Right atrium auricular region (tissue), 2 donors: Measurements from ENCODE around the gene KIAA0825. TPM values are rescaled to one million over a fixed set of nuclear protein-coding genes. Genes with fewer than 3 reads are reported as not detected.

ENCODE experiments used
- DNase-seq: peaks from one replicate; pipeline ENCODE4 v3.0.0-alpha.2; 2019; ENCODE audit warnings: low spot score
- H3K27ac ChIP-seq, 2 donors: fragments of 200-600 bp; sonication (generic); 1 replicate in 1 of 2; 2 replicates in 1 of 2; pipeline ENCODE4 v1.5.1; 2016 to 2019
- H3K27me3 ChIP-seq, 2 donors: fragments of 200-600 bp; sonication (generic); one replicate each; pipeline versions ENCODE4 v1.5.1 to v1.6.0; 2017 to 2019
- H3K36me3 ChIP-seq: fragments of 200-600 bp; sonication (generic); one replicate; pipeline ENCODE4 v1.5.1; 2016
- H3K4me1 ChIP-seq, 2 donors: fragments of 200-600 bp; sonication (generic); one replicate each; pipeline versions ENCODE4 v1.5.1 to v1.6.0; 2017 to 2019
- H3K4me3 ChIP-seq, 2 donors: fragments of 200-600 bp; sonication (generic); 1 replicate in 1 of 2; 2 replicates in 1 of 2; pipeline ENCODE4 v1.5.1; 2017 to 2019; ENCODE audit warnings: mild to moderate bottlenecking in 1 of 2, moderate library complexity in 1 of 2
- H3K9me3 ChIP-seq, 2 donors: fragments of 200-600 bp; sonication (generic); one replicate each; pipeline ENCODE4 v1.5.1; 2019
- CTCF ChIP-seq, 2 donors: fragments of 200-600 bp; sonication (generic); IDR thresholded peaks; one replicate each; pipeline ENCODE4 v1.5.1; 2019; ENCODE audit warnings: antibody characterized with exemption in 2 of 2
- total RNA-seq, 2 donors: library from RNA; depleted of rRNA; stranded (reverse); fragments of >200 nt; gene quantifications; one replicate each; pipeline ENCODE4 v1.1.0, GENCODE V29; 2016

Gene KIAA0825
- total RNA-seq, 2 donors from 2014 or later = 2.4 to 4.3 TPM

GRCh38 chr5:94209272-94209671 lies 409.1 kb downstream of the KIAA0825 start:
- no peak for TF ChIP-seq CTCF (IDR thresholded peaks at IDR 0.05)
- Histone ChIP-seq H3K36me3 (no peaks in the 10 kb centered on the region), H3K4me1 (no peaks in the 10 kb centered on the region), H3K27me3 (no peaks in the 10 kb centered on the region), H3K4me3 (no peak overlapping the region), H3K9me3 (no peaks in the 10 kb centered on the region), H3K27ac (no peak overlapping the region)
- DNase-seq = no peak

- no peak for DNase-seq
- Histone ChIP-seq H3K4me1 (no peaks in the 10 kb centered on the region), H3K27ac (no peak overlapping the region), H3K4me3 (no peak overlapping the region), H3K36me3 (no peaks in the 10 kb centered on the region), H3K27me3 (no peaks in the 10 kb centered on the region), H3K9me3 (no peaks in the 10 kb centered on the region)
- no peak for TF ChIP-seq CTCF (IDR thresholded peaks at IDR 0.05)
Observed at GRCh38 chr5:94199566-94199965, 418.8 kb downstream of the KIAA0825 start.

- no peak for TF ChIP-seq CTCF (IDR thresholded peaks at IDR 0.05)
- no peaks in the 10 kb centered on the region for H3K36me3 ChIP-seq
- no peaks in the 10 kb centered on the region for H3K27me3 ChIP-seq
- no peak overlapping the region for H3K27ac ChIP-seq
- no peaks in the 10 kb centered on the region for H3K4me1 ChIP-seq
- H3K9me3 ChIP-seq = no peaks in the 10 kb centered on the region
- H3K4me3 ChIP-seq = no peak overlapping the region
- DNase-seq = no peak
Observed at GRCh38 chr5:94197970-94198369, 420.4 kb downstream of the KIAA0825 start.

- Histone ChIP-seq H3K4me3 (no peak overlapping the region), H3K27ac (no peak overlapping the region), H3K4me1 (no peaks in the 10 kb centered on the region), H3K27me3 (no peaks in the 10 kb centered on the region), H3K36me3 (no peaks in the 10 kb centered on the region), H3K9me3 (no peaks in the 10 kb centered on the region)
- no peak for DNase-seq
- TF ChIP-seq CTCF (IDR thresholded peaks at IDR 0.05) = no peak
Observed at GRCh38 chr5:94196953-94197352, 421.5 kb downstream of the KIAA0825 start.

- Histone ChIP-seq H3K36me3 (no peaks in the 10 kb centered on the region), H3K4me1 (no peaks in the 10 kb centered on the region), H3K27me3 (no peaks in the 10 kb centered on the region), H3K4me3 (no peak overlapping the region), H3K27ac (no peak overlapping the region), H3K9me3 (peaks cover 0 to 7% of the 10 kb centered on the region in 2 donors)
- no peak for DNase-seq
- TF ChIP-seq CTCF (IDR thresholded peaks at IDR 0.05) = no peak
Observed at GRCh38 chr5:94192658-94193391, 425.6 kb downstream of the KIAA0825 start.

GRCh38 chr5:94191604-94192003 lies 426.8 kb downstream of the KIAA0825 start:
- no peak for DNase-seq
- Histone ChIP-seq H3K4me1 (no peaks in the 10 kb centered on the region), H3K27me3 (no peaks in the 10 kb centered on the region), H3K27ac (no peak overlapping the region), H3K4me3 (no peak overlapping the region), H3K9me3 (peaks cover 0 to 7% of the 10 kb centered on the region in 2 donors), H3K36me3 (no peaks in the 10 kb centered on the region)
- no peak for TF ChIP-seq CTCF (IDR thresholded peaks at IDR 0.05)
